GM12878 (cell line): ENCODE data around the gene CCDC57. TPM values are rescaled to one million over a fixed set of nuclear protein-coding genes. Genes with fewer than 3 reads are reported as not detected.

Experiments used
- ATAC-seq: fragments of 200-7000 bp; cut with Tn5 transposase; 3 replicates; pipeline ENCODE4 v1.9.1; 2020; ENCODE audit warnings: mild to moderate bottlenecking, moderate library complexity
- BruUV-seq: library from RNA; stranded (reverse); fragments of 400-500 nt; replicated peaks from 2 replicates; lab custom pipeline; 2021; lab: Mats Ljungman, UMichigan
- CTCF ChIA-PET: fragments of 300-600 bp; sonication (Branson Sonifier 250); formaldehyde crosslinking; extraction: SDS; loops from one replicate; lab custom pipeline; 2021; ENCODE audit warnings: inconsistent platforms; lab: Yijun Ruan, JAX
- POLR2A ChIA-PET: fragments of 350-600 bp; formaldehyde crosslinking; extraction: SDS; loops from one replicate; lab custom pipeline; 2021; ENCODE audit warnings: inconsistent platforms; lab: Charles Lee
- RAD21 ChIA-PET: fragments of 300-600 bp; sonication (Branson Sonifier 250); formaldehyde crosslinking; loops from one replicate; lab custom pipeline; 2023; ENCODE audit warnings: antibody characterized with exemption; ENCODE audit not compliant: unreplicated experiment; lab: Charles Lee
- SMC1A ChIA-PET: fragments of 300-600 bp; sonication (Branson Sonifier 250); formaldehyde crosslinking; loops from one replicate; lab custom pipeline; 2023; ENCODE audit not compliant: unreplicated experiment, uncharacterized antibody; lab: Charles Lee
- DNase-seq: peaks from one replicate; pipeline ENCODE4 v3.0.0-alpha.2; 2011; ENCODE audit warnings: low read depth, low spot score
- FAIRE-seq: peaks from 3 replicates; lab custom pipeline; 2011; peaks lifted over from hg19 to GRCh38; lab: Jason Lieb, UNC
- H2AFZ ChIP-seq: 2 replicates; pipeline ENCODE4 v1.6.0; 2011; ENCODE audit warnings: low read depth, low read length, control low read depth; ENCODE audit not compliant: control insufficient read depth
- H3K27ac ChIP-seq: 2 replicates; pipeline ENCODE4 v1.5.1; 2011; ENCODE audit warnings: control low read depth; ENCODE audit not compliant: control insufficient read depth, insufficient read depth
- H3K27me3 ChIP-seq, 2 experiments: replicated peaks in 1 of 2; 2 replicates each; pipeline versions ENCODE4 v1.6.0 to v1.6.1; 2011; ENCODE audit warnings: low read length in 1 of 2; ENCODE audit not compliant: control insufficient read depth in 2 of 2, insufficient read depth in 2 of 2
- H3K36me3 ChIP-seq, 2 experiments: 2 replicates each; pipeline ENCODE4 v1.5.1; 2011; ENCODE audit warnings: low read length in 1 of 2; ENCODE audit not compliant: control insufficient read depth in 2 of 2, insufficient read depth in 2 of 2
- H3K4me1 ChIP-seq: 2 replicates; pipeline ENCODE4 v1.6.1; 2011; ENCODE audit warnings: mild to moderate bottlenecking, low read length, moderate library complexity, mixed read lengths; ENCODE audit not compliant: control insufficient read depth, insufficient read depth
- H3K4me2 ChIP-seq: 2 replicates; pipeline ENCODE4 v1.6.0; 2011; ENCODE audit warnings: control low read depth; ENCODE audit not compliant: control insufficient read depth, insufficient read depth
- H3K4me3 ChIP-seq: fragments of 200-600 bp; sonication (generic); 2 replicates; pipeline ENCODE4 v1.5.1; 2016
- H3K79me2 ChIP-seq: 2 replicates; pipeline ENCODE4 v1.6.0; 2011; ENCODE audit warnings: low read length; ENCODE audit not compliant: control insufficient read depth, insufficient read depth
- H3K9ac ChIP-seq: 2 replicates; pipeline ENCODE4 v1.8.0; 2011; ENCODE audit warnings: low read length, control low read depth, mixed read lengths; ENCODE audit not compliant: control insufficient read depth, insufficient read depth
- H3K9me3 ChIP-seq: replicated peaks from 3 replicates; pipeline ENCODE4 v1.5.1; 2011; ENCODE audit warnings: mild to moderate bottlenecking, low read length; ENCODE audit not compliant: control insufficient read depth, insufficient read depth
- H4K20me1 ChIP-seq: 2 replicates; pipeline ENCODE4 v1.6.0; 2011; ENCODE audit not compliant: control insufficient read depth, insufficient read depth
- CBFB ChIP-seq: IDR thresholded peaks from 2 replicates; pipeline ENCODE4 v1.6.1; 2016; ENCODE audit warnings: antibody characterized with exemption, low read depth
- CHD1 ChIP-seq: IDR thresholded peaks from 2 replicates; pipeline ENCODE4 v1.6.1; 2012; ENCODE audit warnings: low read depth, low read length, improper control_type of control experiment
- HSF1 ChIP-seq: fragments of 150-350 bp; IDR thresholded peaks from 2 replicates; pipeline ENCODE4 v1.6.1; 2014; ENCODE audit warnings: mild to moderate bottlenecking, low read depth, low read length
- IRF4 ChIP-seq: IDR thresholded peaks from 2 replicates; pipeline ENCODE4 v1.6.1; 2011; ENCODE audit warnings: low read depth, low read length
- IRF5 ChIP-seq: fragments of 450-650 bp; IDR thresholded peaks from 2 replicates; pipeline ENCODE4 v1.6.1; 2017; ENCODE audit warnings: borderline replicate concordance
- MYB ChIP-seq: fragments of 150-350 bp; IDR thresholded peaks from 2 replicates; pipeline ENCODE4 v1.6.1; 2014; ENCODE audit warnings: mild to moderate bottlenecking, low read depth, low read length, borderline replicate concordance
- PAX5 ChIP-seq: IDR thresholded peaks from 2 replicates; pipeline ENCODE4 v1.6.1; 2011; ENCODE audit warnings: low read depth, low read length, borderline replicate concordance
- SMAD5 ChIP-seq: IDR thresholded peaks from 2 replicates; pipeline ENCODE4 v1.6.1; 2016; ENCODE audit warnings: antibody characterized with exemption, low read depth
- WGBS: methylation state at CpG from one replicate; pipeline ENCODE4 v1.1.6; 2016; ENCODE audit warnings: low lambda C conversion rate; ENCODE audit not compliant: insufficient replicate concordance, insufficient coverage; ENCODE audit errors: missing lambda C conversion rate; 5-methylcytosine and 5-hydroxymethylcytosine counted together
- in situ Hi-C: fragments of 300-500 bp; cut with MboI; formaldehyde crosslinking; loops from 9 replicates; pipeline ENCODE4 v1.14.3; 2018; ENCODE audit warnings: mixed read lengths
- intact Hi-C: fragments of 100-400 bp; cut with micrococcal nuclease; formaldehyde crosslinking; loops from one replicate; pipeline ENCODE4 v1.14.2; 2022; ENCODE audit not compliant: unreplicated experiment
- polyA plus RNA-seq, 11 experiments: library from polyadenylated mRNA; depleted of rRNA in 4 of 11; unstranded in 6 of 11; stranded (reverse) in 5 of 11; fragments of >200 nt; fragmentation: Nextera tagmentation in 4 of 11; fragmentation: Illumina TruSeq in 1 of 11; extraction: Ambion mirVana in 4 of 11; extraction: Trizol in 1 of 11; gene quantifications; 1 replicate in 1 of 11; 2 replicates in 10 of 11; pipeline versions ENCODE4 v1.2.1 to v1.2.3, GENCODE V29; 2011 to 2016; ENCODE audit warnings: inconsistent platforms in 2 of 11, missing spikeins in 2 of 11, low read depth in 1 of 11
- total RNA-seq, 4 experiments: library from RNA; depleted of rRNA in 3 of 4; stranded (reverse); fragments of >200 nt in 3 of 4; fragmentation: Illumina TruSeq in 1 of 4; extraction: Trizol in 1 of 4; gene quantifications; 2 replicates each; pipeline versions ENCODE4 v1.2.1 to v1.2.3, GENCODE V29; 2013 to 2021
- TF ChIP-seq, protein P1 (sequence below): fragments of 450-650 bp; IDR thresholded peaks from 2 replicates; pipeline ENCODE4 v1.6.1; 2016; ENCODE audit warnings: mild to moderate bottlenecking

Gene CCDC57
- total and polyA plus RNA-seq, 10 of the 15 experiments (the other 5 are each of a cell fraction or from before 2014, with no cell fraction given), result 5.4 to 123 (median 45.8) TPM

DNA sequence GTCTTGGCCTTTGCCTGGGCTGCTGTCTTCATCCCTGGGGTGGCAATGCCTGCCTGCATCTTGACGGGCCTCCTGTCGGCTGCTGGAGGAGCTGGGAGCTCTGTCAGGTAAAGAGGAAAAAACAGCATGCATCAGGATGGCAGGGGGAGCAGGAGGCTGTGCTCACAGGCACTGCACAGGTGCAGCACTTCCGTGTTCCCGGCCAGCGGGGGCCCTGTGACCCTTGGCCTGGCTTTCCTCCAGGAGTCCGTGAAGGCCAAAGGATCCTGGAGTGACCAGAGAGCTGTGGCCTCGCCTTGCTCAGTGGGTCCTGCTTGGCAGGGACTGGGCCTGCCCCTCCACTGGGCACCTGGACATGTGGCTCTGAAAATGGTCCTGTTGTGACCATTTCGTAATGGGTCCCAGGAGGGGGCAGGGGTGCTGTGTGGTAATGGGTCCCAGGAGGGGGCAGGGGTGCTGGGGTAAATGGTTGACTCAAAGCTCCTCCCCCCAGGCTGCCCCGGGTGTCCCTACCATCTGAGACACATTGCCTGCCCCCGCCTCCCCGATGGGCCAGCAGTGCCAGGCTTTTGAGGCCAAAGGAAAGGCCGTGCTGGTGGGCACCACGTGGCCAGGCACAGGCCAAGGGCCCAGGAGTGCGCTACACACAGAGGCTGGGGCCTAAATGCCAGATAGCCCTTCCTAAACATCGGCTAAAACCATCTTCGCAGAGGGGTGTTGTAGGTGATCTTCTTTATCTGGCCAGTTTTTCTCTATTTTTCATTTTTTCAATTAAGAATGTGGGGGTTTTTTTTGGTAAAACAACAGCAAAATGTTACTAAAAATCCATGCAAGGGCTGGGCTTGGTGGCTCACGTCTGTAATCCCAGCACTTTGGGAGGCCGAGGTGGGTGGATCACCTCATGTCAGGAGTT lies 110.6 kb downstream of the CCDC57 start:
- in situ Hi-C loops, result no loop called here
- FAIRE-seq, result no peak
- WGBS, result 70% methylated on average over 18 of the region's 18 CpGs
- peaks cover 40% of the 10 kb centered on the region for H3K79me2 ChIP-seq
- ChIA-PET POLR2A (no interaction called here), CTCF (no interaction called here), RAD21 (no interaction called here), SMC1A (no interaction called here)
- H3K27me3 ChIP-seq, result no peaks in the 10 kb centered on the region
- no peaks in the 10 kb centered on the region for H3K9me3 ChIP-seq
- no peak overlapping the region for H3K4me3 ChIP-seq
- TF ChIP-seq PAX5 (no peak), SMAD5 (no peak), HSF1 (no peak), IRF5 (no peak), MYB (no peak), IRF4 (no peak), CHD1 (no peak), CBFB (no peak)
- TF ChIP-seq, protein P1, sequence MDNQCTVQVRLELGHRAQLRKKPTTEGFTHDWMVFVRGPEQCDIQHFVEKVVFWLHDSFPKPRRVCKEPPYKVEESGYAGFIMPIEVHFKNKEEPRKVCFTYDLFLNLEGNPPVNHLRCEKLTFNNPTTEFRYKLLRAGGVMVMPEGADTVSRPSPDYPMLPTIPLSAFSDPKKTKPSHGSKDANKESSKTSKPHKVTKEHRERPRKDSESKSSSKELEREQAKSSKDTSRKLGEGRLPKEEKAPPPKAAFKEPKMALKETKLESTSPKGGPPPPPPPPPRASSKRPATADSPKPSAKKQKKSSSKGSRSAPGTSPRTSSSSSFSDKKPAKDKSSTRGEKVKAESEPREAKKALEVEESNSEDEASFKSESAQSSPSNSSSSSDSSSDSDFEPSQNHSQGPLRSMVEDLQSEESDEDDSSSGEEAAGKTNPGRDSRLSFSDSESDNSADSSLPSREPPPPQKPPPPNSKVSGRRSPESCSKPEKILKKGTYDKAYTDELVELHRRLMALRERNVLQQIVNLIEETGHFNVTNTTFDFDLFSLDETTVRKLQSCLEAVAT, result no peak
- H3K27ac ChIP-seq, result no peak overlapping the region
- H3K4me1 ChIP-seq, result peaks cover 27% of the 10 kb centered on the region
- H3K36me3 ChIP-seq, result peaks cover 0 to 1% of the 10 kb centered on the region in 2 experiments; a peak in 1 of 4 replicates
- intact Hi-C loops, result no loop called here
- ATAC-seq, result no peak
- DNase-seq, result no peak
- no TSS peak for BruUV-seq
- H4K20me1 ChIP-seq, result no peaks in the 10 kb centered on the region
- no peak overlapping the region for H2AFZ ChIP-seq
- no peak overlapping the region for H3K4me2 ChIP-seq
- H3K9ac ChIP-seq, result no peak overlapping the region
